Measurements from ENCODE around the gene CASQ2. TPM values are rescaled to one million over a fixed set of nuclear protein-coding genes. Genes with fewer than 3 reads are reported as not detected.

CASQ2 gene
- total and polyA plus RNA-seq, 2 of the 4 experiments (the other 2 are of a cell fraction) = not detected

DNA sequence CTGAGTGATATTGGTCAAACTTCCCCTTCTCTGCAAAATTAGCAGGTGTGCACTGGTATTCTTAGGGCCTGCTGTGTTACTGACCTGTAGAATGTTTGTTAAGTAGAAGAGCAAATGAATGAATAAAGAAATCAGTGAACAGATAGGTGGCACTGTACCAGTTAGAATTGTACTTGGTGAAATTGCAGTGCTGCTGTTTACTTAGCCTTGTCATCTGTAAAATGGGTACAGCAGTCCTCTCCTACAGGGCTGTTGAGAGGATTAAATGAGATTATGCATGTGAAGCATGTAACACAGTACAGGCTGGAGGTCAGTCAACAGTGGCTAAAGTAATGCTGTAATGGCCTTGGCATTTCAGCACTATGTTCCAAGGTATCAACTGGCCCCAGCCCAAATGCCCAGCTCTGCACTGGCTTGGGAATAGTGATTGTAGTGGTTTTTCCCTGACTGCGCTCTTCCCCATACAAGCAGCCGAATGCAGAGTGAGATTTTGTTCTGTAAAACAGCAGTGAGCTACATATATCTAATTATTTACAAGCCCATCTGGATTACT, 116.2 kb downstream of the CASQ2 start:
- dilution Hi-C loops (cut with HindIII; ENCODE audit: low sequenced_read_pairs, unreplicated experiment) = no loop called here

More for the DNA sequence above, 116.2 kb downstream of the CASQ2 start:
- Histone ChIP-seq H3K79me1 (ENCODE audit: low read depth in 1 of 2, low read length in 2 of 2) (peaks cover 34 to 66% of the 10 kb centered on the region in 2 experiments), H3K36me3 (ENCODE audit: control insufficient read depth, insufficient read depth, low read length) (no peaks in the 10 kb centered on the region; the same call in 1 of the 2 replicates), H4K20me1 (ENCODE audit: insufficient read depth, low read length) (peaks cover 13% of the 10 kb centered on the region; the same call in 1 of the 2 replicates), H2AK9ac (replicated peaks; ENCODE audit: low read depth, low read length, poor library complexity) (no peak overlapping the region), H3K23ac (ENCODE audit: low read depth, low read length) (no peak overlapping the region), H4K5ac (ENCODE audit: low read depth, low read length) (no peak overlapping the region), H2AFZ (replicated peaks; ENCODE audit: low read length, poor library complexity) (no peak overlapping the region), H4K91ac (ENCODE audit: insufficient read depth, low read depth, low read length) (no peak overlapping the region), H3K18ac (ENCODE audit: low read depth, low read length) (no peak overlapping the region), H3K27me3 (ENCODE audit: control insufficient read depth, insufficient read depth, low read length) (no peaks in the 10 kb centered on the region), H3K4me3 (ENCODE audit: insufficient read depth, low read depth, low read length) (no peak overlapping the region), H4K8ac (ENCODE audit: low read depth in 2 of 2, low read length in 2 of 2) (no peak overlapping the region), H3K56ac (ENCODE audit: extremely low read depth, insufficient read depth, low read length) (no peak overlapping the region), H3K4ac (ENCODE audit: low read depth, low read length) (no peak overlapping the region), H3K9ac (ENCODE audit: low read depth, low read length) (no peak overlapping the region), H2BK5ac (ENCODE audit: low read depth, low read length, poor library complexity, severe bottlenecking) (no peak overlapping the region), H3K9me1 (ENCODE audit: insufficient read depth, low read length) (peaks cover 19% of the 10 kb centered on the region), H3K4me2 (ENCODE audit: low read depth, low read length) (no peak overlapping the region), H2AK5ac (ENCODE audit: low read depth, low read length) (no peak overlapping the region), H3K14ac (replicated peaks; ENCODE audit: low read depth, low read length) (no peak overlapping the region), H3K27ac (ENCODE audit: insufficient read depth, low read length) (no peak overlapping the region), H2BK120ac (ENCODE audit: low read depth, low read length) (no peak overlapping the region), H3K9me3 (ENCODE audit: control insufficient read depth, insufficient read depth, low read length) (no peaks in the 10 kb centered on the region), H2BK15ac (ENCODE audit: low read depth, low read length) (no peak overlapping the region), H2BK20ac (ENCODE audit: low read depth, low read length) (no peak overlapping the region), H3K4me1 (ENCODE audit: control insufficient read depth, insufficient read depth, low read length) (peaks cover 16% of the 10 kb centered on the region)
- in situ Hi-C loops (cut with MboI; ENCODE audit: low sequenced_read_pairs) = no loop called here
- DNase-seq = no peak
- no peak for ATAC-seq (ENCODE audit: low read depth)
- BruUV-seq (replicated peaks) = no TSS peak
- intact Hi-C loops (cut with micrococcal nuclease) = no loop called here
- ChIA-PET POLR2A (ENCODE audit: unreplicated experiment) (no interaction called here), CTCF (no interaction called here)
- WGBS, 2 experiments (ENCODE audit: extremely low coverage in 2 of 2, insufficient read length in 1 of 2) = no CpG with 5 or more reads among the region's 2 CpGs
- TF ChIP-seq BHLHE40 (IDR thresholded peaks at IDR 0.05; ENCODE audit: low read depth, low read length) = no peak
- no peak for TF ChIP-seq RCOR1 (IDR thresholded peaks at IDR 0.05; ENCODE audit: insufficient replicate concordance, low read length)
- no peak for TF ChIP-seq RFX5 (IDR thresholded peaks at IDR 0.05; ENCODE audit: low read depth, low read length)
- TF ChIP-seq MAFK (IDR thresholded peaks at IDR 0.05; ENCODE audit: low read depth, low read length) = no peak
- TF ChIP-seq NFE2L2 (IDR thresholded peaks at IDR 0.05; ENCODE audit: low read depth, low read length) = no peak
- no peak for TF ChIP-seq POLR2A (IDR thresholded peaks at IDR 0.05; ENCODE audit: low read depth, low read length)
- no peak for TF ChIP-seq CEBPB (IDR thresholded peaks at IDR 0.05; ENCODE audit: low read depth, low read length)
- no peak for TF ChIP-seq SMC3 (IDR thresholded peaks at IDR 0.05; ENCODE audit: low read depth, low read length)
- TF ChIP-seq, protein P1, sequence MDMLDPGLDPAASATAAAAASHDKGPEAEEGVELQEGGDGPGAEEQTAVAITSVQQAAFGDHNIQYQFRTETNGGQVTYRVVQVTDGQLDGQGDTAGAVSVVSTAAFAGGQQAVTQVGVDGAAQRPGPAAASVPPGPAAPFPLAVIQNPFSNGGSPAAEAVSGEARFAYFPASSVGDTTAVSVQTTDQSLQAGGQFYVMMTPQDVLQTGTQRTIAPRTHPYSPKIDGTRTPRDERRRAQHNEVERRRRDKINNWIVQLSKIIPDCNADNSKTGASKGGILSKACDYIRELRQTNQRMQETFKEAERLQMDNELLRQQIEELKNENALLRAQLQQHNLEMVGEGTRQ (IDR thresholded peaks at IDR 0.05; ENCODE audit: low read depth, low read length) = no peak
- TF ChIP-seq, protein P2, sequence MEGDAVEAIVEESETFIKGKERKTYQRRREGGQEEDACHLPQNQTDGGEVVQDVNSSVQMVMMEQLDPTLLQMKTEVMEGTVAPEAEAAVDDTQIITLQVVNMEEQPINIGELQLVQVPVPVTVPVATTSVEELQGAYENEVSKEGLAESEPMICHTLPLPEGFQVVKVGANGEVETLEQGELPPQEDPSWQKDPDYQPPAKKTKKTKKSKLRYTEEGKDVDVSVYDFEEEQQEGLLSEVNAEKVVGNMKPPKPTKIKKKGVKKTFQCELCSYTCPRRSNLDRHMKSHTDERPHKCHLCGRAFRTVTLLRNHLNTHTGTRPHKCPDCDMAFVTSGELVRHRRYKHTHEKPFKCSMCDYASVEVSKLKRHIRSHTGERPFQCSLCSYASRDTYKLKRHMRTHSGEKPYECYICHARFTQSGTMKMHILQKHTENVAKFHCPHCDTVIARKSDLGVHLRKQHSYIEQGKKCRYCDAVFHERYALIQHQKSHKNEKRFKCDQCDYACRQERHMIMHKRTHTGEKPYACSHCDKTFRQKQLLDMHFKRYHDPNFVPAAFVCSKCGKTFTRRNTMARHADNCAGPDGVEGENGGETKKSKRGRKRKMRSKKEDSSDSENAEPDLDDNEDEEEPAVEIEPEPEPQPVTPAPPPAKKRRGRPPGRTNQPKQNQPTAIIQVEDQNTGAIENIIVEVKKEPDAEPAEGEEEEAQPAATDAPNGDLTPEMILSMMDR (conservative IDR thresholded peaks at IDR 0.05; ENCODE audit: low read depth, low read length) = no peak
- no peak for TF ChIP-seq CHD1 (IDR thresholded peaks at IDR 0.05; ENCODE audit: low read depth, low read length)
- no peak for TF ChIP-seq RAD21 (IDR thresholded peaks at IDR 0.05; ENCODE audit: low read length)

All from IMR-90 (cell line).